Measurements from ENCODE around the gene RBM27. TPM values are rescaled to one million over a fixed set of nuclear protein-coding genes. Genes with fewer than 3 reads are reported as not detected.
"Not testable (repeated sequence)": the region's sequence is repeated elsewhere in the genome, so short reads cannot be mapped to it uniquely, and the experiment has no call there.

Gene RBM27
- 9.4 and 11.0 TPM in 2 replicates for total RNA-seq (2014; rRNA removed; shearing (Covaris generic); ENCODE audit: low replicate concordance)

GRCh38 chr5:146203011-146203871 lies at the start of gene RBM27:
Gene RBM27 (plus strand): TSS chr5:146203605. CDS start chr5:146203766, 161 bp downstream.
- in situ Hi-C loops (cut with HindIII; ENCODE audit: low pct_unique_long_range_greater_than_20kb, low sequenced_read_pairs): no loop called here
- peak; percentile 100 for DNase-seq (ENCODE audit: low read depth)

GRCh38 chr5:146158255-146158654 lies 45.1 kb upstream of the RBM27 start:
- in situ Hi-C loops (cut with HindIII; ENCODE audit: low pct_unique_long_range_greater_than_20kb, low sequenced_read_pairs): no loop called here
- DNase-seq (ENCODE audit: low read depth): no peak

- in situ Hi-C loops (cut with HindIII; ENCODE audit: low pct_unique_long_range_greater_than_20kb, low sequenced_read_pairs): no loop called here
- DNase-seq (ENCODE audit: low read depth): no peak
Observed at GRCh38 chr5:146164382-146164781, 39.0 kb upstream of the RBM27 start.

- no peak for DNase-seq (ENCODE audit: low read depth)
- in situ Hi-C loops (cut with HindIII; ENCODE audit: low pct_unique_long_range_greater_than_20kb, low sequenced_read_pairs): no loop called here
Observed at GRCh38 chr5:146165460-146165859, 37.9 kb upstream of the RBM27 start.

GRCh38 chr5:146165903-146166302 lies 37.5 kb upstream of the RBM27 start:
- no peak for DNase-seq (ENCODE audit: low read depth)
- in situ Hi-C loops (cut with HindIII; ENCODE audit: low pct_unique_long_range_greater_than_20kb, low sequenced_read_pairs): no loop called here

GRCh38 chr5:146169076-146169475 lies 34.3 kb upstream of the RBM27 start:
- in situ Hi-C loops (cut with HindIII; ENCODE audit: low pct_unique_long_range_greater_than_20kb, low sequenced_read_pairs): no loop called here
- DNase-seq (ENCODE audit: low read depth): no peak

- in situ Hi-C loops (cut with HindIII; ENCODE audit: low pct_unique_long_range_greater_than_20kb, low sequenced_read_pairs); DNase-seq (ENCODE audit: low read depth): not testable (repeated sequence)
Observed at GRCh38 chr5:146173049-146173448, 30.4 kb upstream of the RBM27 start.

GRCh38 chr5:146173597-146173996 lies 29.8 kb upstream of the RBM27 start:
- no peak for DNase-seq (ENCODE audit: low read depth)
- in situ Hi-C loops (cut with HindIII; ENCODE audit: low pct_unique_long_range_greater_than_20kb, low sequenced_read_pairs): no loop called here

GRCh38 chr5:146176805-146177204 lies 26.6 kb upstream of the RBM27 start:
- in situ Hi-C loops (cut with HindIII; ENCODE audit: low pct_unique_long_range_greater_than_20kb, low sequenced_read_pairs): no loop called here
- DNase-seq (ENCODE audit: low read depth): no peak

GRCh38 chr5:146179696-146180095 lies 23.7 kb upstream of the RBM27 start:
- DNase-seq (ENCODE audit: low read depth): no peak
- in situ Hi-C loops (cut with HindIII; ENCODE audit: low pct_unique_long_range_greater_than_20kb, low sequenced_read_pairs): no loop called here

- DNase-seq (ENCODE audit: low read depth); in situ Hi-C loops (cut with HindIII; ENCODE audit: low pct_unique_long_range_greater_than_20kb, low sequenced_read_pairs): not testable (repeated sequence)
Observed at GRCh38 chr5:146183403-146183802, 20.0 kb upstream of the RBM27 start.

- no peak for DNase-seq (ENCODE audit: low read depth)
- in situ Hi-C loops (cut with HindIII; ENCODE audit: low pct_unique_long_range_greater_than_20kb, low sequenced_read_pairs): no loop called here
Observed at GRCh38 chr5:146185161-146185560, 18.2 kb upstream of the RBM27 start.

- no peak for DNase-seq (ENCODE audit: low read depth)
- in situ Hi-C loops (cut with HindIII; ENCODE audit: low pct_unique_long_range_greater_than_20kb, low sequenced_read_pairs): no loop called here
Observed at GRCh38 chr5:146188358-146188757, 15.0 kb upstream of the RBM27 start.

GRCh38 chr5:146192571-146193043 lies 10.8 kb upstream of the RBM27 start:
- in situ Hi-C loops (cut with HindIII; ENCODE audit: low pct_unique_long_range_greater_than_20kb, low sequenced_read_pairs): no loop called here
- DNase-seq (ENCODE audit: low read depth): no peak

- in situ Hi-C loops (cut with HindIII; ENCODE audit: low pct_unique_long_range_greater_than_20kb, low sequenced_read_pairs): no loop called here
- no peak for DNase-seq (ENCODE audit: low read depth)
Observed at GRCh38 chr5:146193285-146193684, 10.1 kb upstream of the RBM27 start.

- in situ Hi-C loops (cut with HindIII; ENCODE audit: low pct_unique_long_range_greater_than_20kb, low sequenced_read_pairs); DNase-seq (ENCODE audit: low read depth): not testable (repeated sequence)
Observed at GRCh38 chr5:146194997-146195396, 8.4 kb upstream of the RBM27 start.

GRCh38 chr5:146196459-146197048 lies 6.9 kb upstream of the RBM27 start:
- no peak for DNase-seq (ENCODE audit: low read depth)
- in situ Hi-C loops (cut with HindIII; ENCODE audit: low pct_unique_long_range_greater_than_20kb, low sequenced_read_pairs): no loop called here

GRCh38 chr5:146199176-146199815 lies 4.1 kb upstream of the RBM27 start:
- no peak for DNase-seq (ENCODE audit: low read depth)
- in situ Hi-C loops (cut with HindIII; ENCODE audit: low pct_unique_long_range_greater_than_20kb, low sequenced_read_pairs): no loop called here

GRCh38 chr5:146201795-146202194 lies 1.6 kb upstream of the RBM27 start:
- DNase-seq (ENCODE audit: low read depth); in situ Hi-C loops (cut with HindIII; ENCODE audit: low pct_unique_long_range_greater_than_20kb, low sequenced_read_pairs): not testable (repeated sequence)

All from Caki2 (cell line).